Upper lobe of left lung (tissue), 4 donors: Measurements from ENCODE around the gene PDE4B.

Experiments
- CTCF ChIP-seq, 6 experiments: fragments of 450-650 bp in 4 of 6; fragments of 200-600 bp in 2 of 6; sonication (generic) in 2 of 6; IDR thresholded peaks; one replicate each; pipeline ENCODE4 v1.5.1; 2016 to 2019; ENCODE audit warnings: antibody characterized with exemption in 6 of 6
- POLR2AphosphoS5 ChIP-seq, 2 donors: sonication (generic); formaldehyde crosslinking; IDR thresholded peaks; one replicate each; pipeline ENCODE4 v1.5.1; 2017; ENCODE audit warnings: antibody characterized with exemption in 2 of 2

DNA sequence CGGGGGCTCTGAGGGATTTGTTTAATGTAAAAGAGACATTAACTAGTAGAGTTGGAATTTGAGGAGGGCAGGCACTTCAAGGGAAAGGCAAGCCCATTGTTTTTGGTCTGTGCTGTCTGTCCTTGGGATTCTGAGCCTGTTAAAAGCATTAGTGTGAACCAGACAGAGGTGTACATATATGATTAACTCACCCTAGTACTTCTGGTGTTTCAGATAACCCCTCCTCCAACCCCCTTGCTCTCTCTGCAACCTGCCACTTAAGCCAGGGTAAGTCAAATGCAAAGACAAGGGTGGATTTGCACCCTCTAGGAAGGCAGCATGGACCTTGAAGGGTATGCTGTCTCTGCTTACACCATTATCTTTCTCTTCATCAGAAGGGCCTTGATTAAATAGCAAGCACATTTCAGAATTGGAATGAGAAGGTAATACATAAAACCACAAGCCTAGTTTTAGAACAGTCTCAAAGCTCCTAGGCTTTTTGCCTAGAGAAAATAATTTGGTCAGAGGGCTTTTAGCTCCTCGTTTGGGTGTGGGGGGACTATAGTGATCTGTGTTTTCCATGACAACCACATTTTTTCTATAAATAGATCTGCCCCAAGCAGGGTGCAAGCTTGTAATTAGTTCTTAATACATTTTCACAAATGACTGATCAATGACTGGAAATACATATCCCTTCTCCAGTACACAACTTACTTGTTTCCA is 620.6 kb downstream of the PDE4B start:
- TF ChIP-seq CTCF (IDR thresholded peaks at IDR 0.05) = no peak
- no peak for TF ChIP-seq POLR2AphosphoS5 (IDR thresholded peaks at IDR 0.05)
